Glutamatergic neuron (in vitro differentiated cells): Measurements from ENCODE around the gene CYB5R4. TPM values are rescaled to one million over a fixed set of nuclear protein-coding genes. Genes with fewer than 3 reads are reported as not detected.

Experiments used
- DNase-seq: peaks from one replicate; pipeline ENCODE4 v3.0.0; 2022
- H3K27ac Mint-ChIP-seq: one replicate; pipeline ENCODE4 v1.8.0; 2020; ENCODE audit warnings: mild to moderate bottlenecking, mixed read lengths, inconsistent platforms; ENCODE audit not compliant: unreplicated experiment
- H3K27me3 Mint-ChIP-seq: one replicate; pipeline ENCODE4 v1.8.0; 2020; ENCODE audit warnings: mild to moderate bottlenecking, moderate library complexity, mixed read lengths, inconsistent platforms; ENCODE audit not compliant: unreplicated experiment
- H3K36me3 Mint-ChIP-seq: one replicate; pipeline ENCODE4 v1.8.0; 2020; ENCODE audit warnings: mild to moderate bottlenecking, mixed read lengths, inconsistent platforms; ENCODE audit not compliant: unreplicated experiment
- H3K4me1 Mint-ChIP-seq: one replicate; pipeline ENCODE4 v1.8.0; 2020; ENCODE audit warnings: mild to moderate bottlenecking, low read depth, mixed read lengths, inconsistent platforms; ENCODE audit not compliant: unreplicated experiment
- H3K4me3 Mint-ChIP-seq: one replicate; pipeline ENCODE4 v1.8.0; 2020; ENCODE audit warnings: mild to moderate bottlenecking, mixed read lengths, inconsistent platforms; ENCODE audit not compliant: unreplicated experiment
- H3K9me3 Mint-ChIP-seq: one replicate; pipeline ENCODE4 v1.8.0; 2020; ENCODE audit warnings: mild to moderate bottlenecking, moderate library complexity, mixed read lengths, inconsistent platforms; ENCODE audit not compliant: unreplicated experiment
- CTCF ChIP-seq: fragments of 200-600 bp; sonication (generic); IDR thresholded peaks from one replicate; pipeline ENCODE4 v1.5.0; 2021; ENCODE audit not compliant: partially characterized antibody, unreplicated experiment
- total RNA-seq: library from RNA; stranded (reverse); fragmentation: NEBNext Ultra II Directional; extraction: Animal tissue kit (Norgen Biotek cat#: 25700); gene quantifications from one replicate; pipeline ENCODE4 v1.2.1, GENCODE V29; 2021; ENCODE audit not compliant: unreplicated experiment

Gene CYB5R4
- total RNA-seq, 1 donor from 2014 or later, result 23.1 TPM

- no peak for TF ChIP-seq CTCF
- DNase-seq, result no peak
- Mint-ChIP-seq H3K4me1 (peaks cover 4% of the 10 kb centered on the region), H3K27ac (no peak overlapping the region), H3K9me3 (peaks cover 2% of the 10 kb centered on the region), H3K27me3 (peaks cover 3% of the 10 kb centered on the region), H3K36me3 (no peaks in the 10 kb centered on the region), H3K4me3 (peak overlapping the region; percentile 95)
Observed at GRCh38 chr6:83860782-83861495, 1.4 kb downstream of the CYB5R4 start.

GRCh38 chr6:83862776-83863471 is 3.4 kb downstream of the CYB5R4 start:
- Mint-ChIP-seq H3K27me3 (peaks cover 3% of the 10 kb centered on the region), H3K4me1 (peaks cover 4% of the 10 kb centered on the region), H3K27ac (no peak overlapping the region)

GRCh38 chr6:83867043-83867442 is 7.6 kb downstream of the CYB5R4 start:
- Mint-ChIP-seq H3K4me3 (no peak overlapping the region), H3K9me3 (peaks cover 4% of the 10 kb centered on the region), H3K36me3 (peaks cover 20% of the 10 kb centered on the region), H3K27ac (no peak overlapping the region), H3K4me1 (peaks cover 4% of the 10 kb centered on the region), H3K27me3 (peaks cover 3% of the 10 kb centered on the region)
- no peak for DNase-seq
- no peak for TF ChIP-seq CTCF

More at GRCh38 chr6:83862776-83863471, 3.4 kb downstream of the CYB5R4 start:
- DNase-seq, result no peak
- H3K9me3 Mint-ChIP-seq, result peaks cover 4% of the 10 kb centered on the region
- H3K4me3 Mint-ChIP-seq, result no peak overlapping the region
- no peak for TF ChIP-seq CTCF
- H3K36me3 Mint-ChIP-seq, result peaks cover 12% of the 10 kb centered on the region

- H3K9me3 Mint-ChIP-seq, result peaks cover 3% of the 10 kb centered on the region
- TF ChIP-seq CTCF, result no peak
- peak; percentile 32 for DNase-seq
- peaks cover under 1% of the 10 kb centered on the region for H3K27me3 Mint-ChIP-seq
- no peak overlapping the region for H3K27ac Mint-ChIP-seq
- H3K4me1 Mint-ChIP-seq, result peaks cover under 1% of the 10 kb centered on the region
- H3K36me3 Mint-ChIP-seq, result peaks cover 20% of the 10 kb centered on the region
- H3K4me3 Mint-ChIP-seq, result no peak overlapping the region
Observed at GRCh38 chr6:83867527-83868161, 8.2 kb downstream of the CYB5R4 start.
